Ascending aorta (tissue), 2 donors: Measurements from ENCODE around the gene CORIN. TPM values are rescaled to one million over a fixed set of nuclear protein-coding genes. Genes with fewer than 3 reads are reported as not detected.
"Not testable (repeated sequence)": the region's sequence is repeated elsewhere in the genome, so short reads cannot be mapped to it uniquely, and the experiment has no call there.

ENCODE experiments used
- DNase-seq, 2 donors: peaks; one replicate each; pipeline ENCODE4 v3.0.0-alpha.2; 2019; ENCODE audit warnings: low spot score in 2 of 2
- H3K27ac ChIP-seq, 2 donors: fragments of 200-600 bp; sonication (generic); one replicate each; pipeline ENCODE4 v1.5.1; 2016 to 2017; ENCODE audit warnings: mild to moderate bottlenecking in 1 of 2
- H3K27me3 ChIP-seq: fragments of 200-600 bp; sonication (generic); one replicate; pipeline ENCODE4 v1.5.1; 2017
- H3K36me3 ChIP-seq, 2 donors: fragments of 200-600 bp; sonication (generic); one replicate each; pipeline ENCODE4 v1.5.1; 2016
- H3K4me1 ChIP-seq, 2 donors: fragments of 200-600 bp; sonication (generic); one replicate each; pipeline ENCODE4 v1.5.1; 2016 to 2017; ENCODE audit warnings: mild to moderate bottlenecking in 1 of 2
- H3K4me3 ChIP-seq, 2 donors: fragments of 200-600 bp; sonication (generic); one replicate each; pipeline ENCODE4 v1.5.1; 2016 to 2017; ENCODE audit warnings: mild to moderate bottlenecking in 1 of 2
- H3K9me3 ChIP-seq, 2 donors: fragments of 200-600 bp; sonication (generic); one replicate each; pipeline ENCODE4 v1.5.1; 2016
- CTCF ChIP-seq, 3 experiments: fragments of 200-600 bp in 2 of 3; fragments of 450-650 bp in 1 of 3; sonication (generic) in 2 of 3; IDR thresholded peaks; one replicate each; pipeline ENCODE4 v1.5.1; 2016 to 2019; ENCODE audit warnings: antibody characterized with exemption in 3 of 3, mild to moderate bottlenecking in 1 of 3, moderate library complexity in 1 of 3
- intact Hi-C: fragments of 100-400 bp; cut with DNase I; formaldehyde crosslinking; loops from one replicate; pipeline ENCODE4 v1.15.1; 2023
- total RNA-seq: library from RNA; depleted of rRNA; stranded (reverse); fragments of >200 nt; gene quantifications from one replicate; pipeline ENCODE4 v1.1.0, GENCODE V29; 2016

The CORIN gene
- total RNA-seq, 1 donor from 2014 or later: not detected

- Histone ChIP-seq H3K36me3 (no peaks in the 10 kb centered on the region), H3K27me3 (no peaks in the 10 kb centered on the region), H3K27ac (no peak overlapping the region), H3K4me3 (no peak overlapping the region), H3K9me3 (no peaks in the 10 kb centered on the region), H3K4me1 (no peaks in the 10 kb centered on the region)
- TF ChIP-seq CTCF (IDR thresholded peaks at IDR 0.05): no peak
- intact Hi-C loops: no loop called here
- no peak for DNase-seq
Measured at GRCh38 chr4:47713129-47713834, 124.6 kb downstream of the CORIN start.

- H3K27me3 ChIP-seq: no peaks in the 10 kb centered on the region
- no peak overlapping the region for H3K4me3 ChIP-seq
- H3K4me1 ChIP-seq: no peaks in the 10 kb centered on the region
- no peaks in the 10 kb centered on the region for H3K36me3 ChIP-seq
- intact Hi-C loops: no loop called here
- no peaks in the 10 kb centered on the region for H3K9me3 ChIP-seq
- H3K27ac ChIP-seq: no peak overlapping the region
- DNase-seq: no peak
- no peak for TF ChIP-seq CTCF (IDR thresholded peaks at IDR 0.05)
Measured at GRCh38 chr4:47711646-47712045, 126.2 kb downstream of the CORIN start.

- TF ChIP-seq CTCF (IDR thresholded peaks at IDR 0.05): no peak
- intact Hi-C loops: no loop called here
- Histone ChIP-seq H3K36me3 (no peaks in the 10 kb centered on the region), H3K27ac (no peak overlapping the region), H3K4me3 (no peak overlapping the region), H3K27me3 (no peaks in the 10 kb centered on the region), H3K4me1 (no peaks in the 10 kb centered on the region), H3K9me3 (no peaks in the 10 kb centered on the region)
- DNase-seq: no peak
Measured at GRCh38 chr4:47711183-47711582, 126.7 kb downstream of the CORIN start.

GRCh38 chr4:47706352-47706751 is 131.5 kb downstream of the CORIN start:
- H3K27ac ChIP-seq, DNase-seq, H3K27me3 ChIP-seq, H3K9me3 ChIP-seq, H3K4me3 ChIP-seq, H3K36me3 ChIP-seq, H3K4me1 ChIP-seq, intact Hi-C loops: not testable (repeated sequence)

GRCh38 chr4:47705326-47705981 is 132.4 kb downstream of the CORIN start:
- DNase-seq: no peak
- Histone ChIP-seq H3K27me3 (no peaks in the 10 kb centered on the region), H3K4me3 (no peak overlapping the region), H3K9me3 (no peaks in the 10 kb centered on the region), H3K4me1 (no peaks in the 10 kb centered on the region), H3K36me3 (no peaks in the 10 kb centered on the region), H3K27ac (no peak overlapping the region)
- intact Hi-C loops: no loop called here
- TF ChIP-seq CTCF (IDR thresholded peaks at IDR 0.05): peak in 1 of 3 experiments; percentile 11

GRCh38 chr4:47704693-47705325 is 133.1 kb downstream of the CORIN start:
- H3K27ac ChIP-seq: no peak overlapping the region
- intact Hi-C loops: no loop called here
- peak in 1 of 3 experiments; percentile 22 for TF ChIP-seq CTCF (IDR thresholded peaks at IDR 0.05)
- DNase-seq: no peak
- no peaks in the 10 kb centered on the region for H3K36me3 ChIP-seq
- no peaks in the 10 kb centered on the region for H3K4me1 ChIP-seq
- H3K9me3 ChIP-seq: no peaks in the 10 kb centered on the region
- no peak overlapping the region for H3K4me3 ChIP-seq
- no peaks in the 10 kb centered on the region for H3K27me3 ChIP-seq
